ENCODE results near the gene PTGIS.

The PTGIS gene

GRCh38 chr20:49560646-49561045, 7.3 kb downstream of the PTGIS start:
- in situ Hi-C loops (cut with HindIII; ENCODE audit: low sequenced_read_pairs) = no loop called here

GRCh38 chr20:49560186-49560585, 7.8 kb downstream of the PTGIS start:
- in situ Hi-C loops (cut with HindIII; ENCODE audit: low sequenced_read_pairs) = no loop called here

GRCh38 chr20:49559411-49560081, 8.4 kb downstream of the PTGIS start:
- in situ Hi-C loops (cut with HindIII; ENCODE audit: low sequenced_read_pairs) = no loop called here

- in situ Hi-C loops (cut with HindIII; ENCODE audit: low sequenced_read_pairs) = no loop called here
Observed at GRCh38 chr20:49558826-49559225, 9.1 kb downstream of the PTGIS start.

GRCh38 chr20:49557449-49557848, 10.5 kb downstream of the PTGIS start:
- in situ Hi-C loops (cut with HindIII; ENCODE audit: low sequenced_read_pairs) = no loop called here

GRCh38 chr20:49556621-49557020, 11.3 kb downstream of the PTGIS start:
- in situ Hi-C loops (cut with HindIII; ENCODE audit: low sequenced_read_pairs) = no loop called here

- in situ Hi-C loops (cut with HindIII; ENCODE audit: low sequenced_read_pairs) = no loop called here
Observed at GRCh38 chr20:49549801-49550551, 18.0 kb downstream of the PTGIS start.

GRCh38 chr20:49548371-49548947, 19.5 kb downstream of the PTGIS start:
- in situ Hi-C loops (cut with HindIII; ENCODE audit: low sequenced_read_pairs) = no loop called here

GRCh38 chr20:49545572-49545971, 22.4 kb downstream of the PTGIS start:
- in situ Hi-C loops (cut with HindIII; ENCODE audit: low sequenced_read_pairs) = no loop called here

- in situ Hi-C loops (cut with HindIII; ENCODE audit: low sequenced_read_pairs) = loop anchor here (5.0 kb wide), 1 partner anchor 63 kb away; no protein-coding TSS in a partner anchor
Observed at GRCh38 chr20:49544535-49544934, 23.4 kb downstream of the PTGIS start.

- in situ Hi-C loops (cut with HindIII; ENCODE audit: low sequenced_read_pairs) = loop anchor here (5.0 kb wide), 1 partner anchor 63 kb away; no protein-coding TSS in a partner anchor
Observed at GRCh38 chr20:49543858-49544437, 24.0 kb downstream of the PTGIS start.

- in situ Hi-C loops (cut with HindIII; ENCODE audit: low sequenced_read_pairs) = loop anchor here (5.0 kb wide), 1 partner anchor 64 kb away; no protein-coding TSS in a partner anchor
Observed at GRCh38 chr20:49543071-49543857, 24.7 kb downstream of the PTGIS start.

GRCh38 chr20:49542514-49542991, 25.4 kb downstream of the PTGIS start:
- in situ Hi-C loops (cut with HindIII; ENCODE audit: low sequenced_read_pairs) = loop anchor here (5.0 kb wide), 1 partner anchor 65 kb away; no protein-coding TSS in a partner anchor

GRCh38 chr20:49541733-49542513, 26.0 kb downstream of the PTGIS start:
- in situ Hi-C loops (cut with HindIII; ENCODE audit: low sequenced_read_pairs) = loop anchor here (5.0 kb wide), 1 partner anchor 65 kb away; no protein-coding TSS in a partner anchor

- in situ Hi-C loops (cut with HindIII; ENCODE audit: low sequenced_read_pairs) = loop anchor here (5.0 kb wide), 1 partner anchor 66 kb away; no protein-coding TSS in a partner anchor
Observed at GRCh38 chr20:49540687-49541435, 27.1 kb downstream of the PTGIS start.

GRCh38 chr20:49540232-49540620, 27.7 kb downstream of the PTGIS start:
- in situ Hi-C loops (cut with HindIII; ENCODE audit: low sequenced_read_pairs) = loop anchor here (5.0 kb wide), 1 partner anchor 67 kb away; no protein-coding TSS in a partner anchor

GRCh38 chr20:49539481-49540231, 28.3 kb downstream of the PTGIS start:
- in situ Hi-C loops (cut with HindIII; ENCODE audit: low sequenced_read_pairs) = loop anchor here (5.0 kb wide), 1 partner anchor 68 kb away; no protein-coding TSS in a partner anchor

GRCh38 chr20:49538950-49539349, 29.0 kb downstream of the PTGIS start:
- in situ Hi-C loops (cut with HindIII; ENCODE audit: low sequenced_read_pairs) = no loop called here

Data from endothelial cell of hepatic sinusoid (primary cell).